Measurements from ENCODE around the gene MYL3.
A peak's percentile ranks its signal among the peaks of the same experiment; 100 is the strongest.
"Not testable (repeated sequence)": the region's sequence is repeated elsewhere in the genome, so short reads cannot be mapped to it uniquely, and the experiment has no call there.

The MYL3 gene

DNA sequence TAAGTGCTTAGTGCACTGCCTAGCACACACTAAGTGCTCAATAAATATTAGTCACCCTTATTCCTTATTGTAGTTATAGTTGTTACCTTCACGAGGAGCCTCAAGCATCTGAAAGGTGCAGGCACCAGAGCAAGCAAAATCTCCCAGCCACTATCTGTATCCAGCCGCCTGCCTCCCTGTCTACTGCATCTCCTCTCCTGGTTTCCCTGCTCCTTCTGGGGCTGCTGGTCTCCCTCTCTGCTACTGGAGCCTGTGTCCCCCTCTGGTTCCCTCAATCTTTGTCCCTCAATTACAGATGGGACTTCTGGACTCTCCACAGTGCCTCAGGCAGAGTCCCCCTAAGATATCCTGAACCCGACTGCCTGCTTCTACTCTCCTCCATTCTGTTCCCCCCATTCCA lies 18.8 kb downstream of the MYL3 start:
- Histone ChIP-seq H3K9me3 (peaks cover 3% of the 10 kb centered on the region; the same call in 1 of the 2 replicates), H3K27me3 (ENCODE audit: low read depth) (no peaks in the 10 kb centered on the region), H3K4me3 (no peak overlapping the region), H3K36me3 (replicated peaks) (no peaks in the 10 kb centered on the region), H3K4me1 (no peaks in the 10 kb centered on the region)
- in situ Hi-C loops (cut with MboI; ENCODE audit: low sequenced_read_pairs), result no loop called here
- no peak for DNase-seq (ENCODE audit: low spot score in 2 of 2)

DNA sequence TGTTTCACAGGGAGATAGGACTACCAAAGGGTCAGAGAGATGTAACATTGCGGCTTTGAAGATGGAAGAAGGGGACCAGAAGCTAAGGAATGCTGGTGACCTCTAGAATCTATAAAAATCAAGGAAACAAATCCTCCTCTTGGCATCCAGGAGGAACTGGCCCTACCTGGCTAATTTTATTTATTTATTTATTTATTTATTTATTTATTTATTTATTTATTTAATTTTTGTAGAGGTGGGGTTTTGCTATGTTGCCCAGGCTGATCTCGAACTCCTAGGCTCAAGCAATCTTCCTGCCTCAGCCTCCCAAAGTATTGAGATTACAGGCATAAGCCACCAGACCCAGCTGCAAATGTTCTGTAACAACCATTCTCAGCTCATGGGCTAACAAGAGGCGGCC lies 19.7 kb downstream of the MYL3 start:
- no peaks in the 10 kb centered on the region for H3K4me1 ChIP-seq
- H3K27me3 ChIP-seq (ENCODE audit: low read depth), result no peaks in the 10 kb centered on the region
- H3K36me3 ChIP-seq (replicated peaks), result no peaks in the 10 kb centered on the region
- peaks cover 3% of the 10 kb centered on the region; the same call in 1 of the 2 replicates for H3K9me3 ChIP-seq
- H3K4me3 ChIP-seq, result no peak overlapping the region
- no peak for DNase-seq (ENCODE audit: low spot score in 2 of 2)
- in situ Hi-C loops (cut with MboI; ENCODE audit: low sequenced_read_pairs), result no loop called here

DNA sequence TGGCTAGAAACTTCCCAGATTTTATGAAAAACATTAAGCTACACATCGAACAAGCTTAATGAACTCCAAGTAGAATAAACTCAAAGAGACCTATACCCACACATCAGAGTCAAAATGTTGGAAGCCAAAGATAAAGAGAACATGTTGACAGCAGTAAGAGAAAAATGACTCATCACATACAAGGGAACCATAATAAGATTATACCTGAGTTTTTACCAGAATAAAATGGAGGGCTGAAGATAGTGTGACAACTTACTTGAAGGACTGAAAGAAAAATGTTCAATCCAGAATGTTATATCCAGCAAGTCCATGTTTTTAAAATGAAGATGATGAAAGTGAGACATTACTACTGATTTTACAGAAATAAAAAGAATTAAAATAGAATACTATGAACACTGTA lies 22.8 kb downstream of the MYL3 start:
- in situ Hi-C loops (cut with MboI; ENCODE audit: low sequenced_read_pairs), result no loop called here
- no peaks in the 10 kb centered on the region for H3K4me1 ChIP-seq
- DNase-seq (ENCODE audit: low spot score in 2 of 2), result no peak

DNA sequence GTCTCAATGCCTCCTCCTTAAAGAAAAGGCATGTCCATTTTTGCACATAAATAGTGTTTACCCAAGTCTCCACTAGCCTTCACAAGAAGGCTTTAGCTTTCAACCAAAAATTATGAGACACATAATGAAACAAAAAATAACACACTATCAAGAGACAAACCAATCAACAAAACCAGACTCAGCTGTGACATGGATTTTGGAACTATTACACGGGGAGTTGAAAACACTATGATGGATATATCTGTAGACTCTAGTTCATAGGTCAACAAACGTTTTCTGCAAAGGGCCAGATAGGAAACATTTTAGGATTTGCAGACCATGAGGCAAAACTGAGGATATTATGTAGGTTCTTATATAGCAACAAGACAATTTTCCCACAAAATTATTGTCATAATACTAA lies 24.9 kb downstream of the MYL3 start:
- no peaks in the 10 kb centered on the region for H3K27me3 ChIP-seq (ENCODE audit: low read depth)
- H3K36me3 ChIP-seq (replicated peaks), result no peaks in the 10 kb centered on the region
- DNase-seq (ENCODE audit: low spot score in 2 of 2), result no peak
- H3K4me1 ChIP-seq, result no peaks in the 10 kb centered on the region
- H3K9me3 ChIP-seq, result peaks cover 3% of the 10 kb centered on the region
- no peak overlapping the region for H3K4me3 ChIP-seq
- in situ Hi-C loops (cut with MboI; ENCODE audit: low sequenced_read_pairs), result no loop called here

More for the DNA sequence above, 22.8 kb downstream of the MYL3 start:
- peaks cover 3% of the 10 kb centered on the region for H3K9me3 ChIP-seq
- H3K27me3 ChIP-seq (ENCODE audit: low read depth), result no peaks in the 10 kb centered on the region
- H3K4me3 ChIP-seq, result no peak overlapping the region
- no peaks in the 10 kb centered on the region for H3K36me3 ChIP-seq (replicated peaks)

DNA sequence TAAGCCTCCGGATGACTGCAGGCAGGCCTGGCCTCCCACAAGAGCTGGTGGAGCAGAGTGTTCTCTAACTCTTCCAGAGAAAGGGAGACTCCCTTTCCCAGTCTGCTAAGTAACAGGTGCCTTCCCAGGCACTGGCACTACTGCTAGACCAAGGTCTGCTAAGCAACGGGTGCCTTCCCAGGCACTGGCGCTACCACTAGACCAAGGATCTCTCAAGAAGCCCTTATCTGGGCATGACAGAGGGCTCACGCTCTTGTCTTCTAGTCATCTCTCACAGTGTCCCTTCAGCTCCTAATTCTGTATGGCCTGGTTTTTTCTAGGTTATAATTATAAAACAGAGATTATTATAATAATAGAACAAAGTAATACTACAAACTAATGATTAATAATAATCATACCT lies 27.8 kb downstream of the MYL3 start:
- H3K9me3 ChIP-seq, result no peaks in the 10 kb centered on the region; the same call in 1 of the 2 replicates
- no peak for DNase-seq (ENCODE audit: low spot score in 2 of 2)
- H3K27me3 ChIP-seq (ENCODE audit: low read depth), result no peaks in the 10 kb centered on the region
- in situ Hi-C loops (cut with MboI; ENCODE audit: low sequenced_read_pairs), result no loop called here
- no peaks in the 10 kb centered on the region for H3K36me3 ChIP-seq (replicated peaks)
- no peak overlapping the region for H3K4me3 ChIP-seq
- H3K4me1 ChIP-seq, result no peaks in the 10 kb centered on the region

DNA sequence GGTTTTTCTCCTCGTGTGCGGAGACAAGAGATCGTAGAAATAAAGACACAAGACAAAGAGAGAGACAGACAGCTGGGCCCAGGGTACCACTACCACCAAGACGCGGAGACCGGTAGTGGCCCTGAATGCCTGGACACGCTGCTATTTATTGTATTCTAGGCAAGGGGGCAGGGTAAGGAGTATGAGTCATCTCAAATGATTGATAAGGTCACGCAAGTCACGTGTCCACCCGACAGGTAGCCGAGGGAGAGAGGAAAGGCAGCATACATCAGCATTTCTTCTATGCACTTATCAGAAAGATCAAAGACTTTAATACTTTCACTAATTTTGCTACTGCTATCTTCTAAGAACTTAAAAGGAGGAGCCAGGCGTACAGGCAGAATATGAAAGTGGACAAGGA lies 28.2 kb downstream of the MYL3 start:
- H3K9me3 ChIP-seq, result no peaks in the 10 kb centered on the region; the same call in 1 of the 2 replicates

DNA sequence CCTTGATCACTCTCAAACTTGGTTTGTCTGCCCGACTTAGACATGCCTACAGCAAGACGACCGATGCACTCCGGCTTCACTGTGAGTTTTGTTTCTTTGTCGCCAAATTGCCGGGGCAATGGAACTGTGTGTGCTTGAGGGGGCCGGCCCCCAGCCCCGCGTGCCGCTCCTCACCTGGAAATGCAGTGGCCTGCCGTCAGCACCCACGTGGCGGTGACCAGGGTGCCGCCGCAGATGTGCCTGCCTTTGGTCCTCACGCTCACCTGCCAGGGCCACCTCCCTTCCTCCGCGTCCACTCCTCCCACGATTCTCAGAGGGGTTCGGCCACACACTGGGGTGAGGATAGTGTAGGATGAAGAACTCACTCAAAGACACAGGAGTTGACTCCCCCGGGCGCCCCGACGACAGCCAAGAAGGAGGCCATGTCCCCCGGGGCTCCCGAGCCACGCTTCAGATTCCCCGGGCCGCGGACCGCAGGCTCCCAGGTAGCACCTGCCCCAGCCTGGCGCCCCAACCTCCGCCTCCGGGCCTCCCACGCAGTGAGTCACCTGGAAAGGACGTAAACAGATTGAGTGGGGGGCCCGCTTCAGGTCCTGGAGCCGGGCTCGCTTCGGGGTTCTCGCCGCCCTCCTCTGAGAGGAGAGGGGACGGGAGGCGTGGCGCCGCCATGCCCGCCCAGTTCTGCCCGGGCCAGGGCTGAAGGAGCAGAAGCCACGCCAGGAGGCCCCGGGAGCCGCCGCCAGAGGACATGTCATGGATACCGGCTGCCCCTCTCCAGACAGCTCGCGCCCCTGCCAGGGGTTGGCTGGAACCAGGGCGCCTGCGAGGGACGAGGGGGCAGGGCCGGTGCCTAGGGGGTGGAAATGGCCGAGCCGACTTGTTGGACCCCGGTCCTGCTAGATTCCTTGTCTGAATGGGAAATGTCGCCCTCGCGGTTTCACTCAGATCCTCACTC lies 29.6 kb downstream of the MYL3 start:
- Histone ChIP-seq H3K9me3 (no peaks in the 10 kb centered on the region; the same call in 1 of the 2 replicates), H3K4me1 (no peaks in the 10 kb centered on the region), H3K27me3 (ENCODE audit: low read depth) (no peaks in the 10 kb centered on the region), H3K4me3 (no peak overlapping the region), H3K36me3 (replicated peaks) (no peaks in the 10 kb centered on the region)
- in situ Hi-C loops (cut with MboI; ENCODE audit: low sequenced_read_pairs), result no loop called here
- DNase-seq (ENCODE audit: low spot score in 2 of 2), result no peak

More for the DNA sequence above, 28.2 kb downstream of the MYL3 start:
- Histone ChIP-seq H3K4me1 (no peaks in the 10 kb centered on the region), H3K4me3 (no peak overlapping the region), H3K27me3 (ENCODE audit: low read depth) (no peaks in the 10 kb centered on the region), H3K36me3 (replicated peaks) (no peaks in the 10 kb centered on the region)
- no peak for DNase-seq (ENCODE audit: low spot score in 2 of 2)
- in situ Hi-C loops (cut with MboI; ENCODE audit: low sequenced_read_pairs), result no loop called here

DNA sequence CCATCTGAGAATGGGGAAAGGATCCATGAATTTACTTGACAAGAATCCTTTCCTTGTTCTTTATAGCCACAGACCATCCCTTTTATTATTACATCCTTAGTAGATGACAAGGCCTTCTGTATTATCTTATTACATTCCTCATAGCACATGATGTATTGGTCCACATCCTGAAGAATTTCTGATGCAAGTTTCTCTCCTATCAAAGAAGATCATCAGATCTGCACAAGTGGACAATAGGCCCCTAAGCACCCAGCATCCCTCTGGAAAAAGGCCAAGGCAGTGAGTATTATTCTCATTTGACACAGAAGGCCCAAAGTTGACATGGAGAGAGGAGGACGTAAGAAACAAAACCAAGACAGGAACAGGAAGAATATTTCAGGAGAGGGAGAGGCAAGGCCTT lies 31.4 kb downstream of the MYL3 start:
- Histone ChIP-seq H3K4me1 (no peaks in the 10 kb centered on the region), H3K9me3 (no peaks in the 10 kb centered on the region), H3K4me3 (no peak overlapping the region), H3K27me3 (ENCODE audit: low read depth) (no peaks in the 10 kb centered on the region), H3K36me3 (replicated peaks) (no peaks in the 10 kb centered on the region)
- in situ Hi-C loops (cut with MboI; ENCODE audit: low sequenced_read_pairs), result no loop called here
- no peak for DNase-seq (ENCODE audit: low spot score in 2 of 2)

DNA sequence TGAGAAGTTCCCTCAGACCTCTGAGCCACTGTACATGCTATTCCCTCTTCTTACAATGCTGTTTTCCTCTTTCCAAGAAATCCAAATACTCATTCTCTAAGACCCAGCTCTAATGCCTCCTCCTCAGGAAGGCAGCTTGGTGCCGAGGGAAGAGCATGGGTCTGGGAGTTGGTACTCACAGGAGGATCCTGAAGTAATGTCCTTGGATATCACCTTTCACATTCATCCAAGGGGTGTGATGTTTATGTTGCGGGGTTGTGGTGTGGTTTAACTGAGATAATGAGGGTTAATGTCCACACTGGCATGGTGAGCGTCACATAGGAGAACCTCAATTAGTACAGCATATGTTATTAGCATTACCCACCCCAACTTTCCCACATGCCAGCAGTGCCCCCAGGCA lies 31.9 kb downstream of the MYL3 start:
- Histone ChIP-seq H3K9me3 (no peaks in the 10 kb centered on the region), H3K36me3 (replicated peaks) (no peaks in the 10 kb centered on the region), H3K4me1 (no peaks in the 10 kb centered on the region), H3K4me3 (no peak overlapping the region), H3K27me3 (ENCODE audit: low read depth) (no peaks in the 10 kb centered on the region)
- no peak for DNase-seq (ENCODE audit: low spot score in 2 of 2)
- in situ Hi-C loops (cut with MboI; ENCODE audit: low sequenced_read_pairs), result no loop called here

DNA sequence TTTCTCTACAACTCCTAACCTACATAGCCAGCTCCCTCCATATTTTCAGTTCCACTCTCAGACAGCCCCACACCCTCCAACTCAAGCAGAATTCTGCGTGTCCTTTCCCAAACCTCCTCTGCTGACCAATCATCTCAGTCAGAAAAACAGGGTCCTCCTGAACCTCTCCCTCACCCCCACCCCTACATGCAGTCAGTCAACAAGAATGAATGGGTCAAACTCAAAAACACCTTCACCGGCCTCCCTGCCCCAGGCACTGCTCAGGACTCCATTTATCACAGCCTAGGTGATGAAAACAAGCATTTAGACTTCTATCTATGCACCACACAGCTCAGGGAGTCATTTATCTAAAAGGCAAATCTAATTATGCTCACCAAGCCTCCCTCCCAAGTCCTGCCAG lies 32.4 kb downstream of the MYL3 start:
- no peaks in the 10 kb centered on the region for H3K4me1 ChIP-seq
- DNase-seq (ENCODE audit: low spot score in 2 of 2), result no peak
- no peaks in the 10 kb centered on the region for H3K36me3 ChIP-seq (replicated peaks)
- in situ Hi-C loops (cut with MboI; ENCODE audit: low sequenced_read_pairs), result no loop called here
- no peaks in the 10 kb centered on the region for H3K27me3 ChIP-seq (ENCODE audit: low read depth)
- no peaks in the 10 kb centered on the region for H3K9me3 ChIP-seq
- no peak overlapping the region for H3K4me3 ChIP-seq

DNA sequence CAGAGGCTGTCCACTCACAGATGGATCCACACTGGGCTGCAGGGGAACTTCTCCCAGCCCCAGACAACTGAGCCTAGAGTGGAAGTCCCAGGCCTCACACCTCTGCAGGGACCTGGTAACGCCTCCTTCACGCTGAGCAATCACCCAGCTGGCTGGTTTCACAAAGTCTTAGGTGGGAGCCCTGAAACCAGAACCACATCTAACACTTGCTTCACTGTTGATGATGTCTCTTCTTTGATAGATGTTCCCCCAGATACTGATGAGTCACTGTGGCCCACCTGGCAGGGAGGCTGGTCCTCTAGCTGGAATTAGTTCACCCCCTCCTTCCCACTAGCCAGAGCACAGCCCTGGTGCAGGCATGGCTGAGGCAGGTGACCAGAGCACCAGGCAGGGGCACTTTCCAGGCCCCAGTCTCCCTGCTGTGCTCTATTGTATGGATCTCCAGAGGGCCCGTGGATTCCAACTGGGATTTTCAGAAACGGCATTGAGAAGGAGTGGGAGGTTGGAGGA lies 33.5 kb downstream of the MYL3 start:
- DNase-seq (ENCODE audit: low spot score in 2 of 2), result no peak
- Histone ChIP-seq H3K9me3 (no peaks in the 10 kb centered on the region), H3K4me3 (no peak overlapping the region), H3K36me3 (replicated peaks) (no peaks in the 10 kb centered on the region), H3K4me1 (peaks cover 5% of the 10 kb centered on the region), H3K27me3 (ENCODE audit: low read depth) (no peaks in the 10 kb centered on the region)
- in situ Hi-C loops (cut with MboI; ENCODE audit: low sequenced_read_pairs), result no loop called here

DNA sequence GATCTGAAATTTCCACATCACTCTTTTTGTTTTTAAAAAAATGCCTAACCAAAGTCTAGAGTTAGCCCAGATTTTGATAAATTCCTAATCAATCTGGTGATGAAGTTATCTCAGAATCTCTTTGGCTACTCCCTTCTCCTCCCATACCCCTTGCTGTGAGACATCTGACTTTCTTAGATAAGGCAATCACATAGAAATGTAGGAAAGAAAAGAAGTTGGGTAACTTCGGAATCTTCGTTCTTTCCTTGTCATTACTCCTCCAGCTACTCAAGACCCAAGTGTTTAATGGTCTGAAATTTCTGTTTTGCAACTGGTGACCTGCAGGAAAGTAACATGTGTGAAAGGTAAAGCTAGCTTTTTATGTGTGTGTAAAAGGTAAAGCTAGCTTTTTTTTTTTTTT lies 37.8 kb downstream of the MYL3 start:
- Histone ChIP-seq H3K4me3 (no peak overlapping the region), H3K36me3 (replicated peaks) (no peaks in the 10 kb centered on the region), H3K4me1 (peaks cover 11% of the 10 kb centered on the region), H3K9me3 (peaks cover 12% of the 10 kb centered on the region), H3K27me3 (ENCODE audit: low read depth) (no peaks in the 10 kb centered on the region)
- in situ Hi-C loops (cut with MboI; ENCODE audit: low sequenced_read_pairs), result no loop called here
- DNase-seq (ENCODE audit: low spot score in 2 of 2), result no peak

DNA sequence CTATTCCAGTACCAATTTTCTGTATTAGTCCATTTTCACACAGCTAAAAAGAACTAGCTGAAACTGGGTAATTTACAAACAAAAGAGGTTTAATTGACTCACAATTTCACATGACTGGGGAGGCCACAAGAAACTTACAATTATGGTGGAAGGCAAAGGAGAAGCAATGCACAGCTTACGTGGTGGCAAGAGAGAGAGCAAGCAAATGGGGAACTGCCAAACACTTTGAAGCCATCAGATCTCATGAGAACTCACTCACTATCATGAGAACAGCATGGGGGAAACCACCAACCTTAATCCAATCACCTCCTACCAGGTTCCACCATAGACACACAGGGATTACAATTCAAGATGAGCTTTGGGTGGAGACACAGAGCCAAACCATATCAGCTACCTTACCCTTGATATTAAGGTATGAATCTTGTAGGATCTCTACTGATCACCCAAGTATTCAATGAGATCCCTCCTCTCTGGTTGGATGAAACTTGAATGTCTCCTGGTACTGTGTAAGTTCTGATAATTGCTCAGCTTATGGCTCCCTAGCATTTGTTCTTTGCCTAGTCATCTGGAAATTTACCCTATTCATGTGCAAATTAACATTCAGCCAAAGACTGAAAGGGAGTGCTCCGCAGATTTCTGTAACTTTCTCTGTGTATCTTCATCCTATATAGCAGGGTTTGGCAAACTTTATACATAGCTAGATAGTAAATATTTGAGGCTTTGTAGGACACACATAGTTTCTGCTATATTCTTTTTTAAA lies 38.9 kb downstream of the MYL3 start:
- peaks cover 12% of the 10 kb centered on the region for H3K9me3 ChIP-seq
- no peak overlapping the region for H3K4me3 ChIP-seq
- in situ Hi-C loops (cut with MboI; ENCODE audit: low sequenced_read_pairs), result no loop called here
- peaks cover 11% of the 10 kb centered on the region for H3K4me1 ChIP-seq
- H3K27me3 ChIP-seq (ENCODE audit: low read depth), result no peaks in the 10 kb centered on the region
- peak in 1 of 2 experiments; percentile 87 for DNase-seq (ENCODE audit: low spot score in 2 of 2)
- no peaks in the 10 kb centered on the region for H3K36me3 ChIP-seq (replicated peaks)

DNA sequence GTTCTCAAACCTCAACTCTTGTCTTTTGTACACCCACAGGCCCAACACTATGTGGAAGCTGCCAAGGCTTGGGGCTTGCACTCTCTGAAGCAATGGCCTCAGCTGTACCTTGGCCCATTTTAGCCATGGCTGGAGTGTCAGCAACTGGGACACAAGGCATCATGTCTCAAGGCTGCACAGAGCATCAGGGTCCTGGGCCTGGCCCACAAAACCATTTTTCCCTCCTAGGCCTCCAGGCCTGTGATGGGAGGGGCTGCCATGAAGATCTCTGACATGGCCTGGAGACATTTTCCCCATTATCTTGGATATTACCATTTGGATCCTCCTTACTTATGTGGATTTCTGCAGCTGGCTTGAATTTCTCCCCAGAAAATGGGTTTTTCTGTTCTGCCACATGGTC lies 39.9 kb downstream of the MYL3 start:
- in situ Hi-C loops (cut with MboI; ENCODE audit: low sequenced_read_pairs); H3K36me3 ChIP-seq (replicated peaks); H3K4me3 ChIP-seq; H3K27me3 ChIP-seq (ENCODE audit: low read depth); DNase-seq (ENCODE audit: low spot score in 2 of 2): not testable (repeated sequence)
- Histone ChIP-seq H3K9me3 (peaks cover 12% of the 10 kb centered on the region), H3K4me1 (peaks cover 11% of the 10 kb centered on the region)

Measured in HAP-1 (cell line).